Measurements from ENCODE around the gene MIF4GD. TPM values are rescaled to one million over a fixed set of nuclear protein-coding genes. Genes with fewer than 3 reads are reported as not detected.

The MIF4GD gene
- total RNA-seq, 1 donor from 2014 or later: 19.0 TPM

DNA sequence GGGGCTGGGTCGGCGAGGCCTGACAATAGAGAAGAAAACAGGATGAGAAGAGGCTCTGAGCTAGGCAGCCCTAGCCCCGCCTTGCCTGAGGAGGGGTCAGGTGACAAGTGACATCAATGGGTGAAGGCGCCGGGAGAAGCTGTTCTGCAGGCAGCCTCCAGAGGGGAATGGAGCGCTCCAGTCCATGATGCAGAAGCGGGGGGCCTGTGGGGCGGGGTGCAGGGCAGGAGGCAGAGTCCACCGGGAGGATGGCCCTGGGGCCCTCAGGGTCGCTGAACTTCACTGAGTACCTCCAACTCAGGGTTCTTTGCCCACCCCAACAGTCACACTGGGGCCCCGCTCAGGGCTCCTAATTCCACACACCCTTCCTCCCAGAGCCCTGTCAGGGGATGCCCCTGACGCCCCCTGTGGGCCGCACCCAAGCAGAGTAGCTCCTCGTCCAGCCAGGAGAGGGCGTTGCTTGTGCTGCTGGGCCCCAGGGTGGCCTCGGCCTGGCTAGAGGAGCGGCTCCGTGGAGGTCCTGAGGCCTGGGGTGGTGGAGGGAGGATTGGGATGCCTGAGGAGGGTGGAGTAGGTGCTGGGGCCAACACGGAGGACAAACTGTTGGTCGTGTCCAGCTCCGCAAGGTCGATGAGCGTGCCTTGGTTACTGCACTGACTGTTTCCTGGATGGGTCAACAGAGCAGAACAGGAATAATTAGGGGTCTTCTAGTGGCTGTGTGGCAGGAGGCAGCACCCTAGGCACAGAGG, 30.5 kb downstream of the MIF4GD start:
- no peaks in the 10 kb centered on the region for H3K4me1 Mint-ChIP-seq (ENCODE audit: low read depth)
- H3K27me3 Mint-ChIP-seq (ENCODE audit: low read depth): no peaks in the 10 kb centered on the region
- H3K9me3 Mint-ChIP-seq (ENCODE audit: low read depth): no peaks in the 10 kb centered on the region
- peak overlapping the region; percentile 57 for H3K27ac Mint-ChIP-seq (ENCODE audit: unreplicated experiment)
- no peak for DNase-seq (ENCODE audit: low spot score)
- TF ChIP-seq, protein P1, sequence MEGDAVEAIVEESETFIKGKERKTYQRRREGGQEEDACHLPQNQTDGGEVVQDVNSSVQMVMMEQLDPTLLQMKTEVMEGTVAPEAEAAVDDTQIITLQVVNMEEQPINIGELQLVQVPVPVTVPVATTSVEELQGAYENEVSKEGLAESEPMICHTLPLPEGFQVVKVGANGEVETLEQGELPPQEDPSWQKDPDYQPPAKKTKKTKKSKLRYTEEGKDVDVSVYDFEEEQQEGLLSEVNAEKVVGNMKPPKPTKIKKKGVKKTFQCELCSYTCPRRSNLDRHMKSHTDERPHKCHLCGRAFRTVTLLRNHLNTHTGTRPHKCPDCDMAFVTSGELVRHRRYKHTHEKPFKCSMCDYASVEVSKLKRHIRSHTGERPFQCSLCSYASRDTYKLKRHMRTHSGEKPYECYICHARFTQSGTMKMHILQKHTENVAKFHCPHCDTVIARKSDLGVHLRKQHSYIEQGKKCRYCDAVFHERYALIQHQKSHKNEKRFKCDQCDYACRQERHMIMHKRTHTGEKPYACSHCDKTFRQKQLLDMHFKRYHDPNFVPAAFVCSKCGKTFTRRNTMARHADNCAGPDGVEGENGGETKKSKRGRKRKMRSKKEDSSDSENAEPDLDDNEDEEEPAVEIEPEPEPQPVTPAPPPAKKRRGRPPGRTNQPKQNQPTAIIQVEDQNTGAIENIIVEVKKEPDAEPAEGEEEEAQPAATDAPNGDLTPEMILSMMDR (IDR thresholded peaks at IDR 0.05): peak; percentile 84
- no peak overlapping the region for H3K4me3 Mint-ChIP-seq (ENCODE audit: unreplicated experiment)
- peaks cover 22% of the 10 kb centered on the region for H3K36me3 Mint-ChIP-seq (ENCODE audit: low read depth)

DNA sequence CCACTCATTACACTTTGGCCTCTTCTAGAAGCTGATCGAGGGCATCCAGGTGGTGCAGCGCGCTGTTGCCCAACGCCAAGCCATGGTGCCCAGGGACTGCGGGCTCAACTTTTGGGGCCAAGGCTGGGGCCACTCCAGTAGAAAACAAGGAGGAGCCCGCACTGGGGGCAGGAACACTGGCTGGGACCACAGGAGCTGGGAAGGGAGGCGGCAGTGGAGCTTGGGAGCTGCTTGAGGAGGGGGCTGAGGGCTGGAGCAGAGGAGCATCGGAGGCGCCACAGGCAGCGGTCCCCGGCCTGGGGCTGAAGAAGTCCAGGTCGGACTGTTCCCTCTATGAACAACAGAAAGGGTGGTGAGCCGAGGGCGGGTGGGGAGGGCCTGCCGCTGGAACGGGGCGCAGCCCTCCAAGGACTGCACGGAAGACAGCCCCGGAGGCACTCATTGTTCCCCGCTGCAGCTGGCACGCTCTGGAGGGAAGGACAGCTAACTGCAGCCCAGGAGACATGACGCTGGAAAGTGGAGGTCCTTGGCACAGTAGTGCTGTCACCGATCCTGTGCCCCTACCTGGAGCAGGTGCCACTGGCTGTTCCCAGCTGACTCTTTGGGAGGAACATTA, 31.1 kb downstream of the MIF4GD start:
- Mint-ChIP-seq H3K9me3 (ENCODE audit: low read depth) (no peaks in the 10 kb centered on the region), H3K27me3 (ENCODE audit: low read depth) (no peaks in the 10 kb centered on the region), H3K4me1 (ENCODE audit: low read depth) (no peaks in the 10 kb centered on the region), H3K36me3 (ENCODE audit: low read depth) (peaks cover 23% of the 10 kb centered on the region), H3K27ac (ENCODE audit: unreplicated experiment) (no peak overlapping the region), H3K4me3 (ENCODE audit: unreplicated experiment) (no peak overlapping the region)
- DNase-seq (ENCODE audit: low spot score): no peak
- TF ChIP-seq, protein P1 (IDR thresholded peaks at IDR 0.05): no peak

DNA sequence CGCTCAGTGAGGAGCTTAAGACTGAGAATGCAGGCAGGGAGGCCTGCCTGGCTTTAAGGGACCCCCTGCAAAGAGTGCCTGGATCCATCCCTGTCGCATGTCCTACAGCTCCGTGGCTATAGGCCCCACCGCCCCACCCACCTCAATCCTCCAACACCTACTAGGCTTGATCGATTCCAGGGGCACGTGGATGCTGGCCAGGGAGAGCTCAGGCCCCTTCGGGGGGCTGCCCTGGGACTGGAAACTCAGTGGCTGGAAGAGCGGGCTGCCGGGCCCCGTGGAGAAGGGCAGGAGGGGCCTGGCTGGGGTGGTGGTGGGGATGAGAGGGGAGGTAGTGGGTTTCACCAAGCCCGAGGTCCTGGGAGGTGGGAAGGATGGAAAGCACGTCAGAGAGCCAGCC, 31.8 kb downstream of the MIF4GD start:
- no peaks in the 10 kb centered on the region for H3K4me1 Mint-ChIP-seq (ENCODE audit: low read depth)
- H3K27me3 Mint-ChIP-seq (ENCODE audit: low read depth): no peaks in the 10 kb centered on the region
- H3K4me3 Mint-ChIP-seq (ENCODE audit: unreplicated experiment): no peak overlapping the region
- peaks cover 23% of the 10 kb centered on the region for H3K36me3 Mint-ChIP-seq (ENCODE audit: low read depth)
- TF ChIP-seq, protein P1 (IDR thresholded peaks at IDR 0.05): no peak
- H3K9me3 Mint-ChIP-seq (ENCODE audit: low read depth): no peaks in the 10 kb centered on the region
- no peak for DNase-seq (ENCODE audit: low spot score)
- H3K27ac Mint-ChIP-seq (ENCODE audit: unreplicated experiment): no peak overlapping the region

DNA sequence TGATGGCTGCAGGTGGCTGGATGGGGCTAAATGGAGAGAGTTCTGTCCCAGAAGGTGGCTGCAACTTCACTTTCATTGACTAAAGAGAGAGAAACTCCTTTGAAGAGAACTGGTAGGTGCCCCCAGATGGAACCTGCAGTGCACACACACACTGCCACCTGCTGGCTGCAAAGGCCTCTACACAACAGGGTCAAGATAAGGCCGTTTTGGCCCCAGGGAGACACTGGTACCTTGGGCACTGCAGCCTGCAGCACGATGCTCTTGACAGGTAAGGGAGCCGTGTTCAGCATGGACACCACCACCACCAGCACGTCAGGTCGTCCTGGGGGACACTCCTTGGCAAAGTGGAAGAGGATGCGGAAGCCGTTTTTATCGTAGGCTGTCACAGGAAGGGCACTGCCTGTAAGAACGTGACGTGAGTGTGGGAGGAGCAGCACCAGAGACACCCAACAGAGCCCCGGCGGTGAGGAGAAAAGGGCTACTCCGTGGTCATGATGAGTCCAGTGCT, 32.3 kb downstream of the MIF4GD start:
- Mint-ChIP-seq H3K4me1 (ENCODE audit: low read depth) (no peaks in the 10 kb centered on the region), H3K27me3 (ENCODE audit: low read depth) (no peaks in the 10 kb centered on the region), H3K36me3 (ENCODE audit: low read depth) (peaks cover 21% of the 10 kb centered on the region), H3K4me3 (ENCODE audit: unreplicated experiment) (no peak overlapping the region), H3K27ac (ENCODE audit: unreplicated experiment) (no peak overlapping the region), H3K9me3 (ENCODE audit: low read depth) (no peaks in the 10 kb centered on the region)
- TF ChIP-seq, protein P1 (IDR thresholded peaks at IDR 0.05): peak; percentile 86
- DNase-seq (ENCODE audit: low spot score): no peak

DNA sequence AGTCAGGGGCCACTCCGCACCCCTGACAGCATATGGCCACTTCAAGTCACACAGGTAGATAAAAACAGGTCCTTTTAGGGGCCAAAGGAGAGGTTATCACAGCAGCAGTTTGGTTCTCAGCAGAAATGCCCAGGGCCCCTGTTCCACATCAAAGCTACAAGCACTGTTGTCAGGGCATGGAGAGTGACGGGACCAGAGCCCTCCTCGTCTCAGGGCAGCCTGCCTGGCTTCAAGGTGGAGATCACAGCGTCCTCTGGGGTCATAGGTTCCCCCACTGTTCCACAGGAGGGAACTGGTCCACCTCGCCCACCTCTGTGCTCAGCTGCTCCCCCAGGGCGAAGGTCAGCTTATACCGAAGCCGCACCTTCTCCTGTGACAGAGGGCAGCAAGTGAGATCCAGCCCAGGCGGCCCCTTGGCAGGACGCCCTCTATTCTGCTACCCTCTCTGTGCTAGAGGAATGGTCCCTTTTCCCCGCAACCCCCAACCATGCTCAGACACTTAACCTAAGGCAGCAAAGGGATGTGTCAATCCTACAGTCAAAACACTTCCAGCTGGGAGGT, 32.9 kb downstream of the MIF4GD start:
- Mint-ChIP-seq H3K36me3 (ENCODE audit: low read depth) (peaks cover 20% of the 10 kb centered on the region), H3K27ac (ENCODE audit: unreplicated experiment) (no peak overlapping the region), H3K9me3 (ENCODE audit: low read depth) (no peaks in the 10 kb centered on the region), H3K4me3 (ENCODE audit: unreplicated experiment) (no peak overlapping the region), H3K27me3 (ENCODE audit: low read depth) (no peaks in the 10 kb centered on the region), H3K4me1 (ENCODE audit: low read depth) (no peaks in the 10 kb centered on the region)
- DNase-seq (ENCODE audit: low spot score): no peak
- TF ChIP-seq, protein P1 (IDR thresholded peaks at IDR 0.05): no peak

All from chondrocyte (in vitro differentiated cells).